K562 treated with DMSO at 1 percent for 12 hours (cell line): ENCODE results near the gene COL26A1. TPM values are rescaled to one million over a fixed set of nuclear protein-coding genes. Genes with fewer than 3 reads are reported as not detected.

ENCODE experiments used
- total RNA-seq: library from RNA; unstranded; fragments of 300-600 nt; gene quantifications from 2 replicates; pipeline ENCODE4 v1.2.3, GENCODE V29; 2022; ENCODE audit not compliant: insufficient read depth

COL26A1 gene
- 0.70 and 1.3 TPM in 2 replicates for total RNA-seq

GRCh38 chr7:101362334-101363195 is at the start of gene COL26A1:
TSS of gene COL26A1 (plus strand) at chr7:101362875. CDS start at chr7:101363033, 158 bp downstream.

GRCh38 chr7:101321491-101322401 is 40.9 kb upstream of the COL26A1 start, which contains the start of gene IFT22:
TSS of gene IFT22 (minus strand) at chr7:101321812. CDS start at chr7:101321709, 103 bp downstream.

Other genes with a start within 250 kb of the COL26A1 start
- 1.5 and 3.0 TPM in 2 replicates for gene SERPINE1, start 235.8 kb upstream of the COL26A1 start, total RNA-seq
- gene AP1S1, start 208.4 kb upstream of the COL26A1 start, total RNA-seq, result 101 and 123 TPM in 2 replicates
- 0.49 and 1.3 TPM in 2 replicates for gene VGF, start 197.3 kb upstream of the COL26A1 start, total RNA-seq
- not detected in 2 replicates for gene NAT16, start 182.6 kb upstream of the COL26A1 start, total RNA-seq
- gene MOGAT3, start 161.8 kb upstream of the COL26A1 start, total RNA-seq, result not detected in 2 replicates
- gene PLOD3, start 145.3 kb upstream of the COL26A1 start, total RNA-seq, result 61.8 and 71.1 TPM in 2 replicates
- gene ZNHIT1, start 144.7 kb upstream of the COL26A1 start, total RNA-seq, result 132 and 185 TPM in 2 replicates
- gene CLDN15, start 125.1 kb upstream of the COL26A1 start, total RNA-seq, result 20.8 and 29.6 TPM in 2 replicates
- 109 and 134 TPM in 2 replicates for gene FIS1, start 117.8 kb upstream of the COL26A1 start, total RNA-seq
- 12.3 and 15.3 TPM in 2 replicates for gene IFT22, start 41.1 kb upstream of the COL26A1 start, total RNA-seq